ENCODE data around the gene NUAK2. TPM values are rescaled to one million over a fixed set of nuclear protein-coding genes. Genes with fewer than 3 reads are reported as not detected.
A peak's percentile ranks its signal among the peaks of the same experiment; 100 is the strongest.

NUAK2 gene
- polyA plus RNA-seq, 3 donors: 9.1 to 44.9 (median 21.9) TPM

DNA sequence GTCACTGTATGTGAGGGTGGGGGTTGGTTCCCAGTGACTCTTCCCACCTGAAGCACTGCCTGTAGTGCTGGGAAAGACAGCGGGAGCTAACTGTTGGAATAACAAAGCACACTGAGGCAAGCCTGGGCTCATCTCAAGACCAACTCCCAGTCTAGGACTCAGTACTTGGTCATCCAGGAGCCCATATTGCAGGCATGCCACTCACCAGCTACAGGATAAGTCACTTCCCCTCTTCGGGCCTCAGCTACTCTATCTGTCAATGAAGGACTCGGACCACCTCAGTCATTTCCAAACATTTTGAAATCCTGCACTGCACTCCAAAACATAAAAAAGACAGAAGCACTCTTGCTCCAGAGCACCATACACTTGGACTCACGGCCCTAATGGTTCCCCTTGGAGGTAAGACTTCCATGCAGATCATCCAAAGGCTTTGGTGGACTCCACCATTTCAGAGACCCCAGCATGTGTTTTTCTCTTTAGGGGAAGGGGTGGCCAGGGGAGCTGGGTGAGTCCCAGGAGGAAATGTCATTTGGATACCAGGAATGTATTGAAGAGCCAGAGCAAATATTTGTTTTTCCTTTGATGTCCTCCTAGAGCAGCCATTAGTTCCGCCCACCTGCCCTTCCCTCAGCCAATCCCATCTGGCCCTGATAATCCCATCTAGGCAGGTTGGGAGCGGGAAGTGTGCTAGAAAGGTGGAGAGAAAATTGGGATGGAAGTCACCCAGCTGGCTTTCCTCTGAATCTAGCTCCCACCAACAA, 3.1 kb downstream of the NUAK2 start:
- Mint-ChIP-seq H3K36me3 (peaks cover 29 to 30% of the 10 kb centered on the region in 2 donors), H3K4me3 (peak overlapping the region; percentile 91 to 98), H3K9me3 (peaks cover 0 to 5% (median 0%) of the 10 kb centered on the region in 7 donors), H3K4me1 (peaks cover 76% of the 10 kb centered on the region), H3K27me3 (ENCODE audit: low read depth in 3 of 3) (peaks cover 0 to 3% (median 2%) of the 10 kb centered on the region in 3 donors), H3K27ac (peak overlapping the region; percentile 83 to 96 (median 94))
- peaks cover 86% of the 10 kb centered on the region for H3K79me2 ChIP-seq (ENCODE audit: insufficient read depth, low read length)
- H3K27ac ChIP-seq (ENCODE audit: low read depth in 1 of 2, low read length in 2 of 2): peak overlapping the region; percentile 63 to 88
- H3K4me3 ChIP-seq (replicated peaks in 1 of 3; ENCODE audit: low read depth in 2 of 3, low read length in 3 of 3): peak overlapping the region; percentile 93 to 96 (median 95)
- H2AFZ ChIP-seq (ENCODE audit: insufficient read depth, low read depth, low read length, poor library complexity, severe bottlenecking): no peak overlapping the region
- no peaks in the 10 kb centered on the region for H3K9me3 ChIP-seq (replicated peaks in 1 of 2; ENCODE audit: control insufficient read depth in 1 of 2, insufficient read depth in 1 of 2, low read length in 2 of 2)
- no peak overlapping the region for H3K9ac ChIP-seq (ENCODE audit: insufficient read depth, low read length, poor library complexity, severe bottlenecking)
- H3K27me3 ChIP-seq (ENCODE audit: control insufficient read depth in 2 of 2, insufficient read depth in 2 of 2, low read length in 2 of 2): no peaks in the 10 kb centered on the region
- H4K20me1 ChIP-seq (ENCODE audit: insufficient read depth, low read length): peaks cover 75% of the 10 kb centered on the region
- no peaks in the 10 kb centered on the region for H3K36me3 ChIP-seq (replicated peaks in 1 of 2; ENCODE audit: control insufficient read depth in 1 of 2, insufficient read depth in 2 of 2, low read length in 2 of 2)
- WGBS (ENCODE audit: insufficient coverage): 56% methylated on average over 4 of the region's 6 CpGs
- intact Hi-C loops (cut with micrococcal nuclease): loop anchor here in 1 of 2 donors (2.0 kb wide), 1 partner anchor 34 kb away; no protein-coding TSS in a partner anchor
- peaks cover 77 to 82% of the 10 kb centered on the region in 2 donors for H3K4me1 ChIP-seq (ENCODE audit: control insufficient read depth in 1 of 2, insufficient read depth in 2 of 2, low read length in 2 of 2)
- H3K4me2 ChIP-seq (replicated peaks; ENCODE audit: extremely low read depth, low read length, poor library complexity, severe bottlenecking): peak overlapping the region; percentile 94
- TF ChIP-seq, protein P1, sequence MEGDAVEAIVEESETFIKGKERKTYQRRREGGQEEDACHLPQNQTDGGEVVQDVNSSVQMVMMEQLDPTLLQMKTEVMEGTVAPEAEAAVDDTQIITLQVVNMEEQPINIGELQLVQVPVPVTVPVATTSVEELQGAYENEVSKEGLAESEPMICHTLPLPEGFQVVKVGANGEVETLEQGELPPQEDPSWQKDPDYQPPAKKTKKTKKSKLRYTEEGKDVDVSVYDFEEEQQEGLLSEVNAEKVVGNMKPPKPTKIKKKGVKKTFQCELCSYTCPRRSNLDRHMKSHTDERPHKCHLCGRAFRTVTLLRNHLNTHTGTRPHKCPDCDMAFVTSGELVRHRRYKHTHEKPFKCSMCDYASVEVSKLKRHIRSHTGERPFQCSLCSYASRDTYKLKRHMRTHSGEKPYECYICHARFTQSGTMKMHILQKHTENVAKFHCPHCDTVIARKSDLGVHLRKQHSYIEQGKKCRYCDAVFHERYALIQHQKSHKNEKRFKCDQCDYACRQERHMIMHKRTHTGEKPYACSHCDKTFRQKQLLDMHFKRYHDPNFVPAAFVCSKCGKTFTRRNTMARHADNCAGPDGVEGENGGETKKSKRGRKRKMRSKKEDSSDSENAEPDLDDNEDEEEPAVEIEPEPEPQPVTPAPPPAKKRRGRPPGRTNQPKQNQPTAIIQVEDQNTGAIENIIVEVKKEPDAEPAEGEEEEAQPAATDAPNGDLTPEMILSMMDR (IDR thresholded peaks at IDR 0.05): no peak
- peak; percentile 15 to 59 (median 52) for DNase-seq

DNA sequence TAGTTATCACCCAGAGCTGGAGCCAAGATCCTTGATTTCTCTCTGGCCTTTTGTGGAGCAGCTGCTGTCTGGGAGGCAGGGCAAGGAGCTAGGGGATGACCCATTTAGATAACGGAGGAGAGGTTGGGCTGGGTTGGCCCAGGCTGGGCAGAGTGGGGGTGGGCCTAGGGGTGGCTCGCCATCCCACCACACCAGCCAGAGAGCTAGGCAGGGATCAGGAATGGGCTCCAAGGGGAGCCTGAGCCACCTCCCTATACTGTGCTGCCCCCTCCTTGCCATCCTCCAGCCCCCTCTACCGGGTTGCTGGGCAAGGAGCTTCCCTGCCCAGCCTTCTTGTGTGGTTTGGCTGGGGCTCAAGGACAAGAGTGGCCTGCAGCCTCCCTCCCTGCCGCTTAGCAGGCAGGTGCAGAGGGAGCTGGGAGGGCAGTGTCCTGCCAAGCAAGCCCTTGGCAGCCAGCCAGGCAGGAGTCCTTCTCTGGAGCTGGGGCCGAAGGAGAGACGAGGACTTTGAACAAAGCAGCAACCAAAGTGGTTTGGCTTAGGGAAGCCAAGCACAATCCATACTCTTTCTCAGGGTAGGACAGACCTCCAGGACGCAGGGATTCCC, 4.1 kb downstream of the NUAK2 start:
- H3K9me3 ChIP-seq (replicated peaks in 1 of 2; ENCODE audit: control insufficient read depth in 1 of 2, insufficient read depth in 1 of 2, low read length in 2 of 2): no peaks in the 10 kb centered on the region
- H3K4me3 ChIP-seq (replicated peaks in 1 of 3; ENCODE audit: low read depth in 2 of 3, low read length in 3 of 3): peak overlapping the region in 1 of 3 experiments; percentile 93
- peak overlapping the region in 1 of 2 donors; percentile 64 for H3K27ac ChIP-seq (ENCODE audit: low read depth in 1 of 2, low read length in 2 of 2)
- 27% methylated on average over 3 of the region's 7 CpGs for whole genome bisulfite sequencing (ENCODE audit: insufficient coverage)
- Mint-ChIP-seq H3K4me3 (peak overlapping the region; percentile 53 to 91), H3K27ac (peak overlapping the region in 5 of 7 donors; percentile 30 to 89 (median 75)), H3K36me3 (peaks cover 32 to 38% of the 10 kb centered on the region in 2 donors), H3K4me1 (peaks cover 86% of the 10 kb centered on the region), H3K27me3 (ENCODE audit: low read depth in 3 of 3) (peaks cover 0 to 2% (median 0%) of the 10 kb centered on the region in 3 donors), H3K9me3 (peaks cover 0 to 5% (median 0%) of the 10 kb centered on the region in 7 donors)
- peaks cover 75% of the 10 kb centered on the region for H4K20me1 ChIP-seq (ENCODE audit: insufficient read depth, low read length)
- H3K4me1 ChIP-seq (ENCODE audit: control insufficient read depth in 1 of 2, insufficient read depth in 2 of 2, low read length in 2 of 2): peaks cover 87 to 92% of the 10 kb centered on the region in 2 donors
- no peak for DNase-seq
- H3K27me3 ChIP-seq (ENCODE audit: control insufficient read depth in 2 of 2, insufficient read depth in 2 of 2, low read length in 2 of 2): no peaks in the 10 kb centered on the region
- no peak overlapping the region for H2AFZ ChIP-seq (ENCODE audit: insufficient read depth, low read depth, low read length, poor library complexity, severe bottlenecking)
- H3K79me2 ChIP-seq (ENCODE audit: insufficient read depth, low read length): peaks cover 96% of the 10 kb centered on the region
- TF ChIP-seq, protein P1 (IDR thresholded peaks at IDR 0.05): no peak
- peak overlapping the region; percentile 22 for H3K9ac ChIP-seq (ENCODE audit: insufficient read depth, low read length, poor library complexity, severe bottlenecking)
- intact Hi-C loops (cut with micrococcal nuclease): no loop called here
- peak overlapping the region; percentile 94 for H3K4me2 ChIP-seq (replicated peaks; ENCODE audit: extremely low read depth, low read length, poor library complexity, severe bottlenecking)
- no peaks in the 10 kb centered on the region for H3K36me3 ChIP-seq (replicated peaks in 1 of 2; ENCODE audit: control insufficient read depth in 1 of 2, insufficient read depth in 2 of 2, low read length in 2 of 2)
